GM23248 (cell line): ENCODE measurements around the gene ABI3. TPM values are rescaled to one million over a fixed set of nuclear protein-coding genes. Genes with fewer than 3 reads are reported as not detected.
A peak's percentile ranks its signal among the peaks of the same experiment; 100 is the strongest.

Source experiments
- DNase-seq: peaks from one replicate; pipeline ENCODE4 v3.0.0-alpha.2; 2015
- H2AFZ ChIP-seq: fragments of 200-600 bp; sonication (generic); 2 replicates; pipeline ENCODE4 v1.6.1; 2016; ENCODE audit warnings: antibody characterized with exemption
- H3F3A ChIP-seq: fragments of 200-600 bp; sonication (generic); 2 replicates; pipeline ENCODE4 v1.6.1; 2016; ENCODE audit warnings: mild to moderate bottlenecking, antibody characterized with exemption, mixed run types; ENCODE audit not compliant: insufficient read depth
- H3K27ac ChIP-seq: fragments of 200-600 bp; sonication (generic); 2 replicates; pipeline ENCODE4 v1.5.1; 2016; ENCODE audit warnings: mild to moderate bottlenecking
- H3K27me3 ChIP-seq: fragments of 200-600 bp; sonication (generic); replicated peaks from 2 replicates; pipeline ENCODE4 v1.6.1; 2016; ENCODE audit warnings: mild to moderate bottlenecking; ENCODE audit not compliant: insufficient read depth
- H3K36me3 ChIP-seq: fragments of 200-600 bp; sonication (generic); 2 replicates; pipeline ENCODE4 v1.6.1; 2016; ENCODE audit warnings: low read depth, mild to moderate bottlenecking
- H3K4me1 ChIP-seq: fragments of 200-600 bp; sonication (generic); 2 replicates; pipeline ENCODE4 v1.6.1; 2016; ENCODE audit warnings: mild to moderate bottlenecking; ENCODE audit not compliant: insufficient read depth
- H3K4me2 ChIP-seq: fragments of 200-600 bp; sonication (generic); one replicate; pipeline ENCODE4 v1.6.1; 2016; ENCODE audit warnings: mild to moderate bottlenecking; ENCODE audit not compliant: unreplicated experiment
- H3K4me3 ChIP-seq: fragments of 200-600 bp; sonication (generic); 2 replicates; pipeline ENCODE4 v1.5.1; 2016; ENCODE audit warnings: mild to moderate bottlenecking
- H3K79me2 ChIP-seq: fragments of 200-600 bp; sonication (generic); 2 replicates; pipeline ENCODE4 v1.6.1; 2016; ENCODE audit warnings: mild to moderate bottlenecking; ENCODE audit not compliant: insufficient read depth
- H3K9ac ChIP-seq: fragments of 200-600 bp; sonication (generic); 2 replicates; pipeline ENCODE4 v1.6.1; 2016; ENCODE audit warnings: mild to moderate bottlenecking
- H3K9me2 ChIP-seq: fragments of 200-600 bp; sonication (generic); 2 replicates; pipeline ENCODE4 v1.6.1; 2016; ENCODE audit warnings: mixed run types, mild to moderate bottlenecking, moderate library complexity; ENCODE audit not compliant: insufficient read depth
- H3K9me3 ChIP-seq: fragments of 200-600 bp; sonication (generic); one replicate; pipeline ENCODE4 v1.6.1; 2017; ENCODE audit warnings: low read depth
- H4K20me1 ChIP-seq: fragments of 200-600 bp; sonication (generic); 2 replicates; pipeline ENCODE4 v1.6.0; 2016; ENCODE audit not compliant: insufficient read depth
- EZH2 ChIP-seq: fragments of 200-600 bp; sonication (generic); IDR thresholded peaks from 2 replicates; pipeline ENCODE4 v1.6.1; 2018; ENCODE audit warnings: antibody characterized with exemption, mild to moderate bottlenecking; ENCODE audit not compliant: insufficient read depth, poor library complexity, severe bottlenecking
- EZH2phosphoT487 ChIP-seq: fragments of 200-600 bp; sonication (generic); IDR thresholded peaks from 2 replicates; pipeline ENCODE4 v1.6.1; 2018; ENCODE audit warnings: antibody characterized with exemption, moderate library complexity, mild to moderate bottlenecking, low read depth; ENCODE audit not compliant: insufficient read depth
- WGBS, 2 experiments: methylation state at CpG; one replicate each; pipeline ENCODE4 v1.1.6; 2015 to 2017; ENCODE audit warnings: low lambda C conversion rate in 2 of 2, low coverage in 1 of 2; ENCODE audit errors: missing lambda C conversion rate in 2 of 2; 5-methylcytosine and 5-hydroxymethylcytosine counted together
- in situ Hi-C: fragments of 300-500 bp; cut with MboI; formaldehyde crosslinking; loops from 2 replicates; pipeline ENCODE4 v1.15.0; 2020
- polyA plus RNA-seq: library from polyadenylated mRNA; unstranded; fragments of >200 nt; fragmentation: Nextera tagmentation; extraction: Ambion mirVana; gene quantifications from 2 replicates; pipeline ENCODE4 v1.2.1, GENCODE V29; 2016
- total RNA-seq: library from RNA; depleted of rRNA; stranded (reverse); fragments of >200 nt; shearing (Covaris generic); gene quantifications from 2 replicates; pipeline ENCODE4 v1.2.3, GENCODE V29; 2014

Gene ABI3
- total and polyA plus RNA-seq, 2 experiments from 2014 or later, result not detected

GRCh38 chr17:49229076-49229804, 18.7 kb downstream of the ABI3 start:
- H3K9me2 ChIP-seq, result no peaks in the 10 kb centered on the region
- H3K27me3 ChIP-seq, result peaks cover 40% of the 10 kb centered on the region
- no peak for TF ChIP-seq EZH2phosphoT487
- no peak for TF ChIP-seq EZH2
- H3K9ac ChIP-seq, result no peak overlapping the region
- no peaks in the 10 kb centered on the region for H4K20me1 ChIP-seq
- H3K36me3 ChIP-seq, result no peaks in the 10 kb centered on the region
- no peak overlapping the region for H2AFZ ChIP-seq
- H3K9me3 ChIP-seq, result no peaks in the 10 kb centered on the region
- H3K4me1 ChIP-seq, result no peaks in the 10 kb centered on the region
- no peaks in the 10 kb centered on the region for H3K79me2 ChIP-seq
- no peaks in the 10 kb centered on the region for H3F3A ChIP-seq
- no peak overlapping the region for H3K27ac ChIP-seq
- in situ Hi-C loops, result no loop called here
- DNase-seq, result no peak
- H3K4me3 ChIP-seq, result no peak overlapping the region
- H3K4me2 ChIP-seq, result no peak overlapping the region
- WGBS, 2 experiments, result 41 to 44% methylated on average over 6 of the region's 6 CpGs

- no peaks in the 10 kb centered on the region for H3F3A ChIP-seq
- no peaks in the 10 kb centered on the region for H3K36me3 ChIP-seq
- no peaks in the 10 kb centered on the region for H3K79me2 ChIP-seq
- no peak for TF ChIP-seq EZH2phosphoT487
- TF ChIP-seq EZH2, result no peak
- H3K27me3 ChIP-seq, result peaks cover 32% of the 10 kb centered on the region
- peak overlapping the region; percentile 91 for H3K4me3 ChIP-seq
- H3K9me3 ChIP-seq, result no peaks in the 10 kb centered on the region
- peak overlapping the region; percentile 54; the same call in 1 of the 2 replicates for H3K9ac ChIP-seq
- no peak overlapping the region for H3K27ac ChIP-seq
- in situ Hi-C loops, result no loop called here
- DNase-seq, result no peak
- peak overlapping the region; percentile 86 for H2AFZ ChIP-seq
- WGBS, 2 experiments, result 13 to 16% methylated on average over 14 to 36 of the region's 36 CpGs
- H3K4me2 ChIP-seq, result peak overlapping the region; percentile 93
- no peaks in the 10 kb centered on the region for H3K9me2 ChIP-seq
- H4K20me1 ChIP-seq, result no peaks in the 10 kb centered on the region
- H3K4me1 ChIP-seq, result no peaks in the 10 kb centered on the region
Measured at GRCh38 chr17:49229805-49230600, 19.5 kb downstream of the ABI3 start.

GRCh38 chr17:49230636-49231562, 20.4 kb downstream of the ABI3 start, which contains the start of gene PHOSPHO1:
Gene PHOSPHO1, minus strand, starts transcription at chr17:49230787. Its CDS starts 4,096 bp downstream, at chr17:49226691.
- peak within 1 kb of the TSS; percentile 91 for H3K4me3 ChIP-seq
- H4K20me1 ChIP-seq, result no peaks in the 10 kb centered on the region
- H3K9me2 ChIP-seq, result no peaks in the 10 kb centered on the region
- no peaks in the 10 kb centered on the region for H3K36me3 ChIP-seq
- no peak for TF ChIP-seq EZH2phosphoT487
- no peak for TF ChIP-seq EZH2
- H3K4me1 ChIP-seq, result no peaks in the 10 kb centered on the region
- 6 to 10% methylated on average over 36 to 51 of the region's 58 CpGs for WGBS, 2 experiments
- H3F3A ChIP-seq, result no peaks in the 10 kb centered on the region
- DNase-seq, result peak; percentile 93
- in situ Hi-C loops, result no loop called here
- no peaks in the 10 kb centered on the region for H3K9me3 ChIP-seq
- peak within 1 kb of the TSS; percentile 54 for H3K9ac ChIP-seq
- peak within 1 kb of the TSS; percentile 86 for H2AFZ ChIP-seq
- H3K4me2 ChIP-seq, result peak within 1 kb of the TSS; percentile 93
- H3K27ac ChIP-seq, result no peak within 1 kb of the TSS
- no peaks in the 10 kb centered on the region for H3K79me2 ChIP-seq
- peaks cover 28% of the 10 kb centered on the region for H3K27me3 ChIP-seq

- Histone ChIP-seq H3K27me3 (peaks cover 26% of the 10 kb centered on the region), H3K4me3 (peak overlapping the region; percentile 91; the same call in 1 of the 2 replicates), H3K9me2 (no peaks in the 10 kb centered on the region), H3K79me2 (no peaks in the 10 kb centered on the region), H4K20me1 (no peaks in the 10 kb centered on the region), H2AFZ (no peak overlapping the region), H3K9me3 (no peaks in the 10 kb centered on the region), H3K4me1 (no peaks in the 10 kb centered on the region), H3K27ac (no peak overlapping the region), H3F3A (no peaks in the 10 kb centered on the region), H3K9ac (no peak overlapping the region), H3K4me2 (no peak overlapping the region), H3K36me3 (no peaks in the 10 kb centered on the region)
- DNase-seq, result no peak
- TF ChIP-seq EZH2phosphoT487 (no peak), EZH2 (no peak)
- in situ Hi-C loops, result no loop called here
- 53 to 66% methylated on average over 7 of the region's 7 CpGs for WGBS, 2 experiments
Measured at GRCh38 chr17:49231563-49231894, 21.0 kb downstream of the ABI3 start.
